Activated naive CD8-positive, alpha-beta T cell treated with anti-CD3 and anti-CD28 coated beads, Interleukin-2, amount 10 ng/mL, durations not matched to agents 7 days and 5 days (primary cell): ENCODE measurements around the gene CD300E. TPM values are rescaled to one million over a fixed set of nuclear protein-coding genes. Genes with fewer than 3 reads are reported as not detected.
"Not testable (repeated sequence)": the region's sequence is repeated elsewhere in the genome, so short reads cannot be mapped to it uniquely, and the experiment has no call there.

ENCODE experiments used
- ATAC-seq: fragments of 150-1000 bp; cut with Tn5 transposase; one replicate; pipeline ENCODE4 v1.10.0; 2021; ENCODE audit warnings: low read depth, moderate library complexity
- POLR2A ChIA-PET: fragments of 350-600 bp; sonication (Branson Sonifier 250); formaldehyde crosslinking; loops from one replicate; lab custom pipeline; 2021; ENCODE audit warnings: antibody characterized with exemption; lab: Charles Lee
- DNase-seq: peaks from one replicate; pipeline ENCODE4 v3.0.0; 2021
- H3K27ac Mint-ChIP-seq: one replicate; pipeline ENCODE4 v1.8.0; 2022; ENCODE audit warnings: mild to moderate bottlenecking, mixed read lengths
- H3K27me3 Mint-ChIP-seq: one replicate; pipeline ENCODE4 v1.8.0; 2022; ENCODE audit warnings: mild to moderate bottlenecking, moderate library complexity, mixed read lengths
- H3K36me3 Mint-ChIP-seq: one replicate; pipeline ENCODE4 v1.8.0; 2021; ENCODE audit warnings: mild to moderate bottlenecking, mixed read lengths
- H3K4me1 Mint-ChIP-seq: one replicate; pipeline ENCODE4 v1.8.0; 2021; ENCODE audit warnings: mixed read lengths
- H3K4me3 Mint-ChIP-seq: one replicate; pipeline ENCODE4 v1.8.0; 2022; ENCODE audit warnings: mild to moderate bottlenecking, moderate library complexity, mixed read lengths
- H3K9me3 Mint-ChIP-seq: one replicate; pipeline ENCODE4 v1.8.0; 2021; ENCODE audit warnings: mixed read lengths
- total RNA-seq, 2 experiments: library from RNA; stranded (reverse); gene quantifications; one replicate each; pipeline ENCODE4 v1.2.3, GENCODE V29; 2021

CD300E gene
- total RNA-seq, 2 experiments from 2014 or later: not detected

GRCh38 chr17:74643826-74644225 is 20.3 kb upstream of the CD300E start:
- H3K27me3 Mint-ChIP-seq: peaks cover 60% of the 10 kb centered on the region
- H3K4me3 Mint-ChIP-seq: no peak overlapping the region
- H3K36me3 Mint-ChIP-seq: no peaks in the 10 kb centered on the region
- no peaks in the 10 kb centered on the region for H3K9me3 Mint-ChIP-seq
- ATAC-seq (no peak), DNase-seq (no peak)
- POLR2A ChIA-PET: no interaction called here
- peaks cover 14% of the 10 kb centered on the region for H3K4me1 Mint-ChIP-seq
- no peak overlapping the region for H3K27ac Mint-ChIP-seq

DNA sequence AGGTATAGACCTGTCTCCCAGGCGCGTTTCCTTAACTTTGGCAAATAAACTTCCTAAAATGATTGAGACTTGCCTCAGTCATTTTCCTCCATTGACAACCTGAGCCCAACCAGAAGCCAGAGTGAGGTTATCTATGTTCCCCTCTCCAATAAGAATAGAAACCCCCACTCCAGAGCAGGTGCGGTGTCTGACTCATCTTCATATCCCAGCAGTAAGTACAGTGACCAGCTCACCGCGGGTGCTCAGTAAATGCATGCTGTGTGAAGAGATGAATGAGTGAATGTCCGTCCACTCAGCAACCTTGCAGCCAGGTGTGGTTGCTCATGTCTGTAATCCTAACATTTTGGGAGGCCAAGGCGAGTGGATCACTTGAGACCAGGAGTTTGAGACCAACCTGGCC is 19.5 kb upstream of the CD300E start:
- peaks cover 66% of the 10 kb centered on the region for H3K27me3 Mint-ChIP-seq
- H3K27ac Mint-ChIP-seq: no peak overlapping the region
- no peaks in the 10 kb centered on the region for H3K36me3 Mint-ChIP-seq
- H3K4me1 Mint-ChIP-seq: peaks cover 14% of the 10 kb centered on the region
- ATAC-seq (no peak), DNase-seq (no peak)
- POLR2A ChIA-PET: no interaction called here
- no peaks in the 10 kb centered on the region for H3K9me3 Mint-ChIP-seq
- H3K4me3 Mint-ChIP-seq: no peak overlapping the region

DNA sequence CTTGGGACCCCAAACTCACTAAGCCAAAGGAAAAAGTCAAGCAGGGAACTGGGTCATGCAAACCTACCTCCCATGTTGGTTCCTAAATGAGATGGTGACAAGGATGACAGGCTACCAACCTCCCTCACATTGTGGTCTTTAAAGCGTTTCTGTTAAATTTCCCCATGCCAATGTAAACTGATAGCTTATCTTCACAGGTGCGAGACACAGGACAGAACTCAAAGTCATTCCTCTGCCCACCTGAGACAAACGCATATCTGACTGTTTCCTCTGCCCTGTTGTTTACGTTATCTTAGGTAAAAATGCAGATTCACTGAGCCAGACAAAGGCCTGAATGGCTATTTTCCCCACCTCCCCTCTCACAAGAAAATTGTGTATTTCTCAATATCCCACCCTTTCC is 19.0 kb upstream of the CD300E start:
- DNase-seq: no peak
- ATAC-seq: no peak
- H3K27ac Mint-ChIP-seq: no peak overlapping the region
- peaks cover 69% of the 10 kb centered on the region for H3K27me3 Mint-ChIP-seq
- H3K36me3 Mint-ChIP-seq: no peaks in the 10 kb centered on the region
- no peak overlapping the region for H3K4me3 Mint-ChIP-seq
- POLR2A ChIA-PET: no interaction called here
- H3K9me3 Mint-ChIP-seq: no peaks in the 10 kb centered on the region
- peaks cover 14% of the 10 kb centered on the region for H3K4me1 Mint-ChIP-seq

- H3K9me3 Mint-ChIP-seq: no peaks in the 10 kb centered on the region
- no peak for DNase-seq
- ATAC-seq: no peak
- peaks cover 73% of the 10 kb centered on the region for H3K27me3 Mint-ChIP-seq
- H3K4me3 Mint-ChIP-seq: no peak overlapping the region
- H3K4me1 Mint-ChIP-seq: peaks cover 14% of the 10 kb centered on the region
- POLR2A ChIA-PET: no interaction called here
- H3K36me3 Mint-ChIP-seq: no peaks in the 10 kb centered on the region
- no peak overlapping the region for H3K27ac Mint-ChIP-seq
Measured at GRCh38 chr17:74641958-74642298, 18.4 kb upstream of the CD300E start.

- no peak for DNase-seq
- no peak overlapping the region for H3K4me3 Mint-ChIP-seq
- POLR2A ChIA-PET: no interaction called here
- peaks cover 14% of the 10 kb centered on the region for H3K4me1 Mint-ChIP-seq
- H3K9me3 Mint-ChIP-seq: no peaks in the 10 kb centered on the region
- H3K27me3 Mint-ChIP-seq: peaks cover 78% of the 10 kb centered on the region
- H3K27ac Mint-ChIP-seq: no peak overlapping the region
- no peaks in the 10 kb centered on the region for H3K36me3 Mint-ChIP-seq
- ATAC-seq: no peak
Measured at GRCh38 chr17:74641224-74641957, 17.9 kb upstream of the CD300E start.

- H3K4me3 Mint-ChIP-seq: peak overlapping the region; percentile 22
- no peaks in the 10 kb centered on the region for H3K9me3 Mint-ChIP-seq
Measured at GRCh38 chr17:74639704-74640151, 16.2 kb upstream of the CD300E start.

DNA sequence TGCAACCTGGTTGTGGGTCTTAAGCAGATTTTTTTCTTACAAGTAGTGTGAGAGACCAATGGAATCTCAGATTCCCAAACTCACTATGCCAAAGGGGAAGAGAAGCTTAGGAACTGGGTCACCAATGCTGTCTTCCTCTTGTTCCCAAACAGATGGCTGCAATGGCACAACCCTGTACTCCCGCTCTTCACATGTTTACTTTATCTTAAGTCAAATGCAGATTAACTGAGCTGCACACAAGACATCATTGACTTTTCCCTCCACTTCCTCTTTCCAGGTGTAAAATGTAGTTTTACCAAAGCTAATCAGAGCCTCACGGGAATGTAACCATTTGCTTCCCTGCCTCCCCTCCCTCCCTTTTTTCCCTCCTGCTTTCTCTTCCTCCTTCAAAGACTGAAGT is 14.4 kb upstream of the CD300E start:
- Mint-ChIP-seq H3K27me3 (peaks cover 76% of the 10 kb centered on the region), H3K9me3 (no peaks in the 10 kb centered on the region), H3K27ac (no peak overlapping the region), H3K36me3 (no peaks in the 10 kb centered on the region), H3K4me1 (peaks cover 14% of the 10 kb centered on the region), H3K4me3 (no peak overlapping the region)
- POLR2A ChIA-PET: no interaction called here
- DNase-seq (no peak), ATAC-seq (no peak)

More at GRCh38 chr17:74639704-74640151, 16.2 kb upstream of the CD300E start:
- DNase-seq: no peak
- ATAC-seq: peak; percentile 42
- POLR2A ChIA-PET: no interaction called here
- Mint-ChIP-seq H3K27me3 (peaks cover 86% of the 10 kb centered on the region), H3K4me1 (peaks cover 14% of the 10 kb centered on the region), H3K36me3 (no peaks in the 10 kb centered on the region), H3K27ac (no peak overlapping the region)

GRCh38 chr17:74637265-74637664 is 13.7 kb upstream of the CD300E start:
- H3K27ac Mint-ChIP-seq: no peak overlapping the region
- H3K27me3 Mint-ChIP-seq: peaks cover 76% of the 10 kb centered on the region
- ATAC-seq (no peak), DNase-seq (no peak)
- POLR2A ChIA-PET: no interaction called here
- no peak overlapping the region for H3K4me3 Mint-ChIP-seq
- H3K4me1 Mint-ChIP-seq: peaks cover 16% of the 10 kb centered on the region
- H3K36me3 Mint-ChIP-seq: no peaks in the 10 kb centered on the region
- H3K9me3 Mint-ChIP-seq: no peaks in the 10 kb centered on the region

GRCh38 chr17:74636541-74637085 is 13.1 kb upstream of the CD300E start:
- H3K9me3 Mint-ChIP-seq, H3K36me3 Mint-ChIP-seq, DNase-seq, POLR2A ChIA-PET, H3K27ac Mint-ChIP-seq, ATAC-seq, H3K4me3 Mint-ChIP-seq: not testable (repeated sequence)
- H3K4me1 Mint-ChIP-seq: peaks cover 22% of the 10 kb centered on the region
- peaks cover 76% of the 10 kb centered on the region for H3K27me3 Mint-ChIP-seq

- DNase-seq (no peak), ATAC-seq (no peak)
- Mint-ChIP-seq H3K27me3 (peaks cover 76% of the 10 kb centered on the region), H3K9me3 (no peaks in the 10 kb centered on the region), H3K27ac (no peak overlapping the region), H3K4me1 (peaks cover 20% of the 10 kb centered on the region), H3K36me3 (no peaks in the 10 kb centered on the region), H3K4me3 (no peak overlapping the region)
- POLR2A ChIA-PET: no interaction called here
Measured at GRCh38 chr17:74635418-74635817, 11.9 kb upstream of the CD300E start.

- ATAC-seq: no peak
- H3K27me3 Mint-ChIP-seq: peaks cover 72% of the 10 kb centered on the region
- POLR2A ChIA-PET: interaction anchor here (0.7 kb wide), 1 partner anchor 132 kb away, joined by 4 read pairs; no protein-coding TSS in a partner anchor
- H3K4me3 Mint-ChIP-seq: no peak overlapping the region
- no peaks in the 10 kb centered on the region for H3K9me3 Mint-ChIP-seq
- no peak overlapping the region for H3K27ac Mint-ChIP-seq
- peaks cover 9% of the 10 kb centered on the region for H3K4me1 Mint-ChIP-seq
- DNase-seq: no peak
- H3K36me3 Mint-ChIP-seq: no peaks in the 10 kb centered on the region
Measured at GRCh38 chr17:74633326-74633725, 9.8 kb upstream of the CD300E start.

GRCh38 chr17:74632617-74633016 is 9.1 kb upstream of the CD300E start:
- Mint-ChIP-seq H3K9me3 (no peaks in the 10 kb centered on the region), H3K4me1 (peaks cover 9% of the 10 kb centered on the region), H3K4me3 (no peak overlapping the region), H3K36me3 (no peaks in the 10 kb centered on the region), H3K27me3 (peaks cover 70% of the 10 kb centered on the region), H3K27ac (no peak overlapping the region)
- POLR2A ChIA-PET: no interaction called here
- ATAC-seq (no peak), DNase-seq (no peak)

- Mint-ChIP-seq H3K27ac (no peak overlapping the region), H3K9me3 (peaks cover 2% of the 10 kb centered on the region), H3K36me3 (no peaks in the 10 kb centered on the region), H3K27me3 (peaks cover 71% of the 10 kb centered on the region), H3K4me3 (peak overlapping the region; percentile 25), H3K4me1 (peaks cover 9% of the 10 kb centered on the region)
- DNase-seq (no peak), ATAC-seq (no peak)
- POLR2A ChIA-PET: no interaction called here
Measured at GRCh38 chr17:74631468-74632450, 8.2 kb upstream of the CD300E start.
